HEK293 (cell line): ENCODE data around the gene EEFSEC.
A peak's percentile ranks its signal among the peaks of the same experiment; 100 is the strongest.
"Not testable (repeated sequence)": the region's sequence is repeated elsewhere in the genome, so short reads cannot be mapped to it uniquely, and the experiment has no call there.

Experiments
- CTCF ChIA-PET: fragments of 350-600 bp; formaldehyde crosslinking; extraction: SDS; loops from one replicate; lab custom pipeline; 2021; ENCODE audit warnings: antibody characterized with exemption; lab: Yijun Ruan, JAX
- POLR2A ChIA-PET: fragments of 300-600 bp; formaldehyde crosslinking; extraction: SDS; loops from one replicate; lab custom pipeline; 2020; ENCODE audit warnings: antibody characterized with exemption, inconsistent platforms; lab: Yijun Ruan, JAX
- H3K27ac ChIP-seq: fragments of 200-500 bp; sonication (Bioruptor generic); 2 replicates; pipeline ENCODE4 v1.5.1; 2014; ENCODE audit warnings: low read depth, low read length, control low read depth, inconsistent platforms; ENCODE audit errors: extremely low read depth
- H3K36me3 ChIP-seq, 2 experiments: fragments of 200-500 bp in 1 of 2; sonication (Bioruptor generic) in 1 of 2; 1 replicate in 1 of 2; 2 replicates in 1 of 2; pipeline ENCODE4 v1.5.1; 2014 to 2017; ENCODE audit warnings: inconsistent platforms in 2 of 2, low read length in 2 of 2; ENCODE audit not compliant: control insufficient read depth in 2 of 2, insufficient read depth in 1 of 2
- H3K4me1 ChIP-seq: fragments of 200-500 bp; sonication (Bioruptor generic); 2 replicates; pipeline ENCODE4 v1.5.1; 2014; ENCODE audit warnings: mild to moderate bottlenecking, low read length, inconsistent platforms; ENCODE audit not compliant: control insufficient read depth, insufficient read depth
- H3K4me3 ChIP-seq: 2 replicates; pipeline ENCODE4 v1.5.1; 2011; ENCODE audit warnings: low read depth, mild to moderate bottlenecking, control low read depth, low read length, moderate library complexity
- H3K9me3 ChIP-seq: fragments of 200-500 bp; sonication (Bioruptor generic); 2 replicates; pipeline ENCODE4 v1.5.1; 2014; ENCODE audit warnings: low read depth, low read length, inconsistent platforms; ENCODE audit not compliant: control insufficient read depth, insufficient read depth
- BCL11A ChIP-seq: fragments of 450-650 bp; formaldehyde crosslinking; IDR thresholded peaks from 2 replicates; pipeline ENCODE4 v1.5.1; 2016; ENCODE audit warnings: low read depth, missing biosample characterization, missing genetic modification characterization
- ELK4 ChIP-seq: IDR thresholded peaks from 2 replicates; pipeline ENCODE4 v1.6.1; 2011; ENCODE audit warnings: mild to moderate bottlenecking, low read depth, low read length, borderline replicate concordance
- ZFHX2 ChIP-seq: fragments of 450-650 bp; formaldehyde crosslinking; conservative IDR thresholded peaks from 2 replicates; pipeline ENCODE4 v1.5.1; 2016; ENCODE audit warnings: missing biosample characterization, missing genetic modification characterization
- ZNF148 ChIP-seq: fragments of 450-650 bp; formaldehyde crosslinking; IDR thresholded peaks from 2 replicates; pipeline ENCODE4 v1.5.0; 2017; ENCODE audit warnings: missing biosample characterization, missing genetic modification characterization, borderline replicate concordance
- ZNF157 ChIP-seq: fragments of 450-650 bp; formaldehyde crosslinking; IDR thresholded peaks from 2 replicates; pipeline ENCODE4 v1.5.1; 2016; ENCODE audit warnings: missing biosample characterization, missing genetic modification characterization
- ZNF394 ChIP-seq: fragments of 450-650 bp; formaldehyde crosslinking; IDR thresholded peaks from 2 replicates; pipeline ENCODE4 v1.5.1; 2016; ENCODE audit warnings: missing biosample characterization, missing genetic modification characterization, mild to moderate bottlenecking, moderate library complexity, borderline replicate concordance
- ZNF404 ChIP-seq: fragments of 450-650 bp; formaldehyde crosslinking; IDR thresholded peaks from 2 replicates; pipeline ENCODE4 v1.5.1; 2017; ENCODE audit warnings: missing biosample characterization, missing genetic modification characterization
- ZNF416 ChIP-seq: fragments of 450-650 bp; formaldehyde crosslinking; IDR thresholded peaks from 2 replicates; pipeline ENCODE4 v1.5.1; 2016; ENCODE audit warnings: missing biosample characterization, missing genetic modification characterization
- ZNF518A ChIP-seq: fragments of 450-650 bp; formaldehyde crosslinking; conservative IDR thresholded peaks from 2 replicates; pipeline ENCODE4 v1.5.1; 2016; ENCODE audit warnings: low read depth, missing biosample characterization, missing genetic modification characterization
- ZNF549 ChIP-seq: fragments of 450-650 bp; IDR thresholded peaks from 2 replicates; pipeline ENCODE4 v1.5.1; 2018; ENCODE audit warnings: missing biosample characterization, missing genetic modification characterization, mild to moderate bottlenecking, inconsistent platforms, moderate library complexity
- ZNF623 ChIP-seq: fragments of 450-650 bp; formaldehyde crosslinking; IDR thresholded peaks from 2 replicates; pipeline ENCODE4 v1.5.1; 2016; ENCODE audit warnings: missing biosample characterization, missing genetic modification characterization
- ZNF658 ChIP-seq: fragments of 450-650 bp; formaldehyde crosslinking; IDR thresholded peaks from 2 replicates; pipeline ENCODE4; 2016; ENCODE audit warnings: missing biosample characterization, missing genetic modification characterization
- ZNF837 ChIP-seq: fragments of 450-650 bp; formaldehyde crosslinking; IDR thresholded peaks from 2 replicates; pipeline ENCODE4 v1.5.1; 2016; ENCODE audit warnings: missing biosample characterization, missing genetic modification characterization

Gene EEFSEC

GRCh38 chr3:128151758-128152274 is 1.5 kb upstream of the EEFSEC start (continued):
- no peak for TF ChIP-seq ZNF518A
- TF ChIP-seq, all 188 proteins: peak for 0

GRCh38 chr3:128152419-128153155 is 694 bp upstream of the EEFSEC start:
- CTCF ChIA-PET = interaction anchor here (0.6 kb wide), 1 partner anchor 471 kb away, joined by 3 read pairs; no protein-coding TSS in a partner anchor
- Histone ChIP-seq H3K27ac (no peak overlapping the region), H3K36me3 (peaks cover 0 to 20% of the 10 kb centered on the region in 2 experiments; a peak in 2 of 3 replicates), H3K9me3 (no peaks in the 10 kb centered on the region), H3K4me1 (no peaks in the 10 kb centered on the region), H3K4me3 (peak overlapping the region; percentile 96; the same call in 1 of the 2 replicates)
- TF ChIP-seq ELK4 (no peak), BCL11A (no peak), ZNF549 (tag by site-specific recombination) (no peak)
- POLR2A ChIA-PET = interaction anchor here (1.2 kb wide), 1 partner anchor 29 kb away, joined by 12 read pairs; the partner anchor contains the start of gene RUVBL1

GRCh38 chr3:128154354-128154753 is 1.1 kb downstream of the EEFSEC start:
- CTCF ChIA-PET, H3K27ac ChIP-seq, H3K9me3 ChIP-seq, H3K4me1 ChIP-seq: not testable (repeated sequence)
- POLR2A ChIA-PET = interaction anchor here (0.7 to 0.8 kb wide), 2 partner anchors 60 to 598 kb away, joined by 4 to 6 read pairs; no protein-coding TSS in a partner anchor
- Histone ChIP-seq H3K4me3 (peak overlapping the region; percentile 96), H3K36me3 (peaks cover 0 to 27% of the 10 kb centered on the region in 2 experiments; a peak in 2 of 3 replicates)

- no peaks in the 10 kb centered on the region for H3K4me1 ChIP-seq
- H3K4me3 ChIP-seq = no peak overlapping the region
- H3K36me3 ChIP-seq = peaks cover 0 to 29% of the 10 kb centered on the region in 2 experiments; a peak in 2 of 3 replicates
- H3K27ac ChIP-seq = no peak overlapping the region
- POLR2A ChIA-PET = interaction anchor here (1.5 kb wide), 1 partner anchor 32 kb away, joined by 4 read pairs; the partner anchor contains the start of gene RUVBL1
- no peaks in the 10 kb centered on the region for H3K9me3 ChIP-seq
- CTCF ChIA-PET = interaction anchor here (0.7 kb wide), 1 partner anchor 377 kb away, joined by 3 read pairs; no protein-coding TSS in a partner anchor
- TF ChIP-seq ZNF404 (tag by site-specific recombination) = no peak
- no peak for TF ChIP-seq ZNF623
- TF ChIP-seq ZNF658 (tag by site-specific recombination) = no peak
- no peak for TF ChIP-seq ZFHX2
- no peak for TF ChIP-seq ZNF416 (tag by site-specific recombination)
- TF ChIP-seq ZNF148 = no peak
- no peak for TF ChIP-seq ZNF394 (tag by site-specific recombination)
- no peak for TF ChIP-seq ZNF157 (tag by site-specific recombination)
- no peak for TF ChIP-seq ZNF837
These were observed 2.5 kb downstream of the EEFSEC start for GRCh38 chr3:128155616-128156360.
